ENCODE results near the gene THSD4.
"Not testable (repeated sequence)": the region's sequence is repeated elsewhere in the genome, so short reads cannot be mapped to it uniquely, and the experiment has no call there.

THSD4 gene

DNA sequence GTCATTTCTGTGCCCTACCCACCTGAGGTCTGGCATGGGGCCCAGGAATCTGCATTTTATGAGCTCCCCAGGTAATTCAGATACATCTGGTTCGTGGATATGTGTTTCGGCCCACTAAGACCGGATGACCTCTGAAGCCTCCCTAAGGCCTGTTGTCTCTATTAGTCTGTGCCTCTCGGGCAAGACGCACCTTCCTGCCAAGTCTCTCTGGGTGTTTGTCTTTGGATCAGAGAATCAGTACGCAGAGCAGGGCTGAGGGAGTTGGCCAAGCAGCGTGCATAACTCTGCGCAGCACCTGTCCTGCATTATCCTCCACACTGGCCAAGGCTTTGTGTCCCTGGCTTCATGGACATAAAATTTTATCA, 181.0 kb downstream of the THSD4 start:
- Mint-ChIP-seq H3K9me3 (no peaks in the 10 kb centered on the region), H3K4me3 (no peak overlapping the region), H3K4me1 (ENCODE audit: low read depth) (peaks cover 14% of the 10 kb centered on the region), H3K27me3 (peaks cover 29% of the 10 kb centered on the region), H3K36me3 (ENCODE audit: low read depth) (no peaks in the 10 kb centered on the region), H3K27ac (no peak overlapping the region)
- intact Hi-C loops (cut with micrococcal nuclease): no loop called here

DNA sequence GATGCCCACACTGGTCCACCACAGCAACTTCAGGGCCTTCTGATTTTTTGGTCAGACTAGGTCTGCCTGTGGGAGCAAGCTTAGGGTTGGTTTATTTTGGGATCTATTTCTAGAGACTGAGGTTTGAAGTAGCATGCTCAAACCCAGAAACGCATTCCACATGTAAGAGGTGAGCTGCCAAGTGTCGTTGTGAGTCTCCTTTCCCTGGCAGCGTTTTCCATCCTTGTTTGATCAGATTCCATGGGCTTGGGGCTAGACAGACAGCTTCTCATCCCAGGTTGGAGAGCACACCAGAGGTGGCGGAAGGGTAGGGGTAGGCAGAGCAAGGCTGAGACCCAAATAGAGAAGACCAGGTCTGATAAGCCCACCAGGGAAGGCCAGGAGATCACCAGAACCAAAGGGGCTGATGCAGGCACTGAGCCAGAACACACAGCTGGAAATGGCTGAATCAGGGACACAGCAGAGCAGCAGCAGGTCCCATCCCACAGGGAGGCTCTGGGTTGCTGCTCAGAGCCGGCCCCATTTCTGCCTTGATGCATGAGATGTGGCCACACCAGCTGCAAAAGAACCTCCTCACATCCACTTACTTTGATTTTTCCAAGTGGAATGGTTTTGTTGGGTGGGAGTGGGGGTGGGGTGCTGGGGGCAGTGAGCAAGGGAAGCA, 186.8 kb downstream of the THSD4 start:
- Mint-ChIP-seq H3K36me3 (ENCODE audit: low read depth) (no peaks in the 10 kb centered on the region), H3K4me3 (no peak overlapping the region), H3K27ac (no peak overlapping the region), H3K4me1 (ENCODE audit: low read depth) (no peaks in the 10 kb centered on the region), H3K9me3 (no peaks in the 10 kb centered on the region), H3K27me3 (peaks cover 19% of the 10 kb centered on the region)
- intact Hi-C loops (cut with micrococcal nuclease): no loop called here

DNA sequence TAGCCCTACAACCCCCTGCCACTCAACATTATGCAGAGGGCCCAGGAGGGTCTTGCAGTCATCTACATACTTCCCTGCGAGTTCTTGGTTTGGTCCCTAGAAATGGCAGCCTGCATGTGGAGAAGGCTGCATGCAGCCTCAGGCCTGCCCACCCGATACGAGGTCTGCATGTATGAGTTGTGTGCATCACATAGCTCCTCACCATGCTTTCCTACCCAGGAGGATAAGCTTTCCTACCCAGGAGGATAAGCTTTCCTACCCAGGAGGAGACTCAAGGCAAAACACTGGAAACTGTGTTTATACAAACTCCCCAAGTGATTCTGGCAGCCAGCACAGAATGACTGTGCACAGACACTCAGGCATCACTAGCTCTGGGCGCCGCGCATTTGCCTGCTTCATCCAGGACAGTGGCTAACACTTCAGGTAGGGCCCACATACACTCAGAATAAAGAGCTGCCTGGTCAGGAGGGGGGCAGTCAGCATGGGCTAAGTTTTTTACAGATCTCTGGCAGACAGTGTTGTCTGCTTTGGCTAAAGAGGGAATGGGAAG, 187.7 kb downstream of the THSD4 start:
- Mint-ChIP-seq H3K27me3 (peaks cover 11% of the 10 kb centered on the region), H3K36me3 (ENCODE audit: low read depth) (no peaks in the 10 kb centered on the region), H3K27ac (no peak overlapping the region), H3K4me1 (ENCODE audit: low read depth) (no peaks in the 10 kb centered on the region), H3K4me3 (no peak overlapping the region), H3K9me3 (no peaks in the 10 kb centered on the region)
- intact Hi-C loops (cut with micrococcal nuclease): no loop called here

GRCh38 chr15:71303977-71304376, 188.7 kb downstream of the THSD4 start:
- intact Hi-C loops (cut with micrococcal nuclease): no loop called here
- no peak overlapping the region for H3K27ac Mint-ChIP-seq
- H3K27me3 Mint-ChIP-seq: peaks cover 5% of the 10 kb centered on the region
- no peak overlapping the region for H3K4me3 Mint-ChIP-seq
- no peaks in the 10 kb centered on the region for H3K9me3 Mint-ChIP-seq
- no peaks in the 10 kb centered on the region for H3K4me1 Mint-ChIP-seq (ENCODE audit: low read depth)
- no peaks in the 10 kb centered on the region for H3K36me3 Mint-ChIP-seq (ENCODE audit: low read depth)

- Mint-ChIP-seq H3K27me3 (peaks cover 2% of the 10 kb centered on the region), H3K36me3 (ENCODE audit: low read depth) (no peaks in the 10 kb centered on the region), H3K9me3 (no peaks in the 10 kb centered on the region), H3K27ac (no peak overlapping the region), H3K4me1 (ENCODE audit: low read depth) (no peaks in the 10 kb centered on the region), H3K4me3 (no peak overlapping the region)
- intact Hi-C loops (cut with micrococcal nuclease): no loop called here
Measured at GRCh38 chr15:71304681-71305080, 189.4 kb downstream of the THSD4 start.

GRCh38 chr15:71306538-71306937, 191.3 kb downstream of the THSD4 start:
- no peak overlapping the region for H3K4me3 Mint-ChIP-seq
- H3K4me1 Mint-ChIP-seq (ENCODE audit: low read depth): no peaks in the 10 kb centered on the region
- H3K36me3 Mint-ChIP-seq (ENCODE audit: low read depth): no peaks in the 10 kb centered on the region
- no peaks in the 10 kb centered on the region for H3K9me3 Mint-ChIP-seq
- intact Hi-C loops (cut with micrococcal nuclease): no loop called here
- no peak overlapping the region for H3K27ac Mint-ChIP-seq
- H3K27me3 Mint-ChIP-seq: peaks cover 2% of the 10 kb centered on the region

DNA sequence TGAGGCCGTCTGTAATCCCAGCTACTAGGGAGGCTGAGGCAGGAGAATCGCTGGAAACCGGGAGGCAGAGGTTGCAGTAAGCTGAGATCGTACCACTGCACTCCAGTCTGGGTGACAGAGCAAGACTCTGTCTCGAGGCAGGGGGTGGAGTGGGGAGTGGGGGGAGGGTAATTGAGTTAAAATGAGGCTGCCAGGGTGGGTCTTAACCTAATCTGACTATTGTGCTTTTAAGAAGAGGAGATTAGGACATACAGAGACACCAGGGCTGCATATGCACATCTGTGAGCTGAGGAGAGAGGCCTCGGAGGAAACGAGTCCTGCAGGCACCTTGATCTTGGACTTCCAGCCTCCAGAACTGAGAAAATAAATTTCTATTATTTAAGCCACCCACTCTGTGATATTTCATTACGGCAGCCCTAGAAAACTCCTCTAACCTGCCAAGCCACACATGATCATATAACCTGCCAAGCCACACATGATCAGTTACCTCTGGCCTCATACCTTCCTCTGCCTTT, 197.0 kb downstream of the THSD4 start:
- no peak overlapping the region for H3K27ac Mint-ChIP-seq
- no peak overlapping the region for H3K4me3 Mint-ChIP-seq
- H3K9me3 Mint-ChIP-seq: peaks cover 5% of the 10 kb centered on the region
- H3K4me1 Mint-ChIP-seq (ENCODE audit: low read depth): no peaks in the 10 kb centered on the region
- intact Hi-C loops (cut with micrococcal nuclease): no loop called here
- no peaks in the 10 kb centered on the region for H3K36me3 Mint-ChIP-seq (ENCODE audit: low read depth)
- peaks cover 4% of the 10 kb centered on the region for H3K27me3 Mint-ChIP-seq

DNA sequence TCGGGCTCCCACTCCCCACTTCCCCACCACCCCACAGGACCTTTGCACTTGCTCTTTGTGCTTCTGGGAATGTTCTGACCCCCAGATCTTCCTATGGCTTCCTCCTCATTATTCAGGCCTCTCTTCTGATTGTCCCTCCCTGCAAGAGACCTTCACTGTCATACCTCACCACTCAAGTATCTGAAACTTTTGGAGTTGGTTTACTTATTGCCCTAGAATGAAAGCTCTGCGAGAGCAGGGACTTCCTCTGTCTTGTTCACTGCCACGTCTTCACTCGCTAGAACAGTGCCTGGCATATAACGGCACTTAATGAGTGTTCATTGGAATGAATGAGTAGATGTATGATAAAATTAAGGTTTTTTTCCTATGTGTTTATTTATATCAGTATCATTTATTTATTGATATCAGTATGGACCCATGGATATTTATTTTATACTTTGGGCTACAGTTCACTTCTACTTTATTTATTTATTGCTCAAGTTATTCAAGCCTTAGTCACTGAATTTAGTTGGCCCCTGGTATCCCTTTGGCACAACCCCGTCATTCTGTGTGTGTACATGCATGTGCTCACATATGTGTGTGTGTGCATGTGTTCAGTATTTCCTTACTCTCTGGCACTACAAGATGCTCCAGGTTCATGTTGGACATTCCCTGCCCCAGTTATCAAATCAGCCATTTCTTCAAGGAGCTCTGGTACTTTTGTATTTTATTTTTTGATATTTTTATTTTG, 197.6 kb downstream of the THSD4 start:
- H3K27ac Mint-ChIP-seq: no peak overlapping the region
- peaks cover 4% of the 10 kb centered on the region for H3K27me3 Mint-ChIP-seq
- H3K4me3 Mint-ChIP-seq: no peak overlapping the region
- H3K4me1 Mint-ChIP-seq (ENCODE audit: low read depth): no peaks in the 10 kb centered on the region
- intact Hi-C loops (cut with micrococcal nuclease): no loop called here
- no peaks in the 10 kb centered on the region for H3K36me3 Mint-ChIP-seq (ENCODE audit: low read depth)
- H3K9me3 Mint-ChIP-seq: peaks cover 8% of the 10 kb centered on the region

- Mint-ChIP-seq H3K36me3 (ENCODE audit: low read depth) (no peaks in the 10 kb centered on the region), H3K4me3 (no peak overlapping the region), H3K27ac (no peak overlapping the region), H3K4me1 (ENCODE audit: low read depth) (no peaks in the 10 kb centered on the region), H3K9me3 (peaks cover 8% of the 10 kb centered on the region), H3K27me3 (peaks cover 4% of the 10 kb centered on the region)
- intact Hi-C loops (cut with micrococcal nuclease): no loop called here
Measured at GRCh38 chr15:71313806-71314205, 198.5 kb downstream of the THSD4 start.

DNA sequence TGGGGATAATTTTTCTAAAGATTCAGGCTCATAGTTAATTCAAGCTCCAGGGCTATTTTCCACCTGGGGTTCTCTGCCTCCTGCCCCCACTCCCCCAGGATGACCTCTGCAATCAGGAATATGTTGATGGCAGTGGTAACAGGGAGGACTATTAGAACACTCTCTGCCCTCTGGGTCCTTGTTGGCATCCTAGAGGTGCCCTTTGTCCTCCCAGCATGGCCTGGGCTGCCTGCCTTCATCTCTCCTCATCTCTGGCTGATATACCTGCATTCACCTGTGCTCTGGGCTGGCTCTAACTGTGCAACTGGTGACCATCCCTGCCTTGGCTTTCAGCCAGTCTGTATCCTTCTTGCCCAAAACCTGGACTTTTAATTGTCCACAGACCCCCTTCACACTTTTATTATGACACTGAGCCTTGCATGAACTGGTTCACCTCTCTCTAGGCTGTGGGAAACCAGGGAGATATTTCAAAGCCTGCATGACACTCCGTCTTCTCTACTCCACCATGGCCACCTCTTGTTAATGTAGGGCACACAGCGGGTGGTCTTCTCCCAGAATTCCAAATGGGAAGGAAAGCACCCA, 199.8 kb downstream of the THSD4 start:
- H3K4me1 Mint-ChIP-seq (ENCODE audit: low read depth): no peaks in the 10 kb centered on the region
- H3K27ac Mint-ChIP-seq: no peak overlapping the region
- no peaks in the 10 kb centered on the region for H3K36me3 Mint-ChIP-seq (ENCODE audit: low read depth)
- intact Hi-C loops (cut with micrococcal nuclease): no loop called here
- peaks cover 8% of the 10 kb centered on the region for H3K9me3 Mint-ChIP-seq
- H3K27me3 Mint-ChIP-seq: peaks cover 4% of the 10 kb centered on the region
- H3K4me3 Mint-ChIP-seq: no peak overlapping the region

DNA sequence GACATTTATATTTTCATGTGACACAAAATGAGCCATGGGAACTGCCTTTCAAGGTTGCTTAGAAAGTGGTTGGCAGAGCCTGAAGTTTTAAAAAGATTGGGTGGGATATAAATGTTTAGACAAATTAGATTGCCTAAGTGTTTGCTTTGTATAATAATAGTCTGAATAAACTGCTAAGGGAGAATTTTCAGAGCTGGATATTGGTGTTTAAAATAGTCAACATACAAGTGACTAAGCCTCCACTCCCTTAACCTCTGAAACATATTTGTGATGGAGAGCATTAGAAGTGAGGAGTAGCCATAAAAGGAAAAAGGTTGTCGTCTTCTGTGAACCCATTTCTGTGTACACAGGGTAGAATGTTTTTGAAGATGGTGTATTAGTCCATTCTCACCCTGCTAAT, 201.6 kb downstream of the THSD4 start:
- H3K36me3 Mint-ChIP-seq (ENCODE audit: low read depth): no peaks in the 10 kb centered on the region
- H3K9me3 Mint-ChIP-seq: peaks cover 8% of the 10 kb centered on the region
- intact Hi-C loops (cut with micrococcal nuclease): no loop called here
- H3K4me1 Mint-ChIP-seq (ENCODE audit: low read depth): no peaks in the 10 kb centered on the region
- H3K4me3 Mint-ChIP-seq: no peak overlapping the region
- H3K27ac Mint-ChIP-seq: no peak overlapping the region
- peaks cover 6% of the 10 kb centered on the region for H3K27me3 Mint-ChIP-seq

DNA sequence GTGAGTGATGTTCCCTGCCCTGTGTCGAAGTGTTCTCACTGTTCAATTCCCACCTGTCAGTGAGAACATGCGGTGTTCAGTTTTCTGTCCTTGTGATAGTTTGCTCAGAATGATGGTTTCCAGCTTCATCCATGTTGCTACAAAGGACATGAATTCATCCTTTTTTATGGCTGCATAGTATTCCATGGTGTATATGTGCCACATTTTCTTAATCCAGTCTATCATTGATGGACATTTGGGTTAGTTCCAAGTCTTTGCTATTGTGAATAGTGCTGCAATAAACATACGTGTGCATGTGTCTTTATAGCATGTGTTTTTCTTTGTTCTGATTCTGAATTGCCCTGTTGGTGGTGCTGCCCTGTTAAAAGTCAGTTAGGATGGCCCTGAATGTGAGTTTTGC, 204.2 kb downstream of the THSD4 start:
- H3K4me3 Mint-ChIP-seq; intact Hi-C loops (cut with micrococcal nuclease); H3K4me1 Mint-ChIP-seq (ENCODE audit: low read depth); H3K9me3 Mint-ChIP-seq; H3K36me3 Mint-ChIP-seq (ENCODE audit: low read depth); H3K27me3 Mint-ChIP-seq; H3K27ac Mint-ChIP-seq: not testable (repeated sequence)

DNA sequence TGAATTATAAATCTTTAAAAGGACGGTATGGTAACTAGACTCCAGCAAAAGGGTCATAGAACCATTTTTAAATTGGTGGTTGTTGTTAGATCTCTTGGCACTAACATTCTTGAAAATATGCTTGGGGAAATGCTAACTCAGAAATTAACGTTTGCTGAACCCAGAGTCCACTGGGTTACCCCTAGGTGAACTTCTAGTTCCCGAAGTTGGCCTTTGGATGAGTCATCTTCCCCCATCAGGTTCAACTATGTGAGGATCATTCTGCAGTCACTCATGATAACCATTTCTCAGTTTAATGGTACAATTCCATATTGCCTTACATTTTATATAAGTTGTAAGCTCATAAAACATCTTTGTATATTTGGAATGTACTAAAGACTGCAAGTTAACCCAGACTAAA, 204.7 kb downstream of the THSD4 start:
- H3K36me3 Mint-ChIP-seq (ENCODE audit: low read depth): no peaks in the 10 kb centered on the region
- peaks cover 4% of the 10 kb centered on the region for H3K27me3 Mint-ChIP-seq
- peaks cover 8% of the 10 kb centered on the region for H3K9me3 Mint-ChIP-seq
- intact Hi-C loops (cut with micrococcal nuclease): no loop called here
- H3K4me3 Mint-ChIP-seq: no peak overlapping the region
- H3K4me1 Mint-ChIP-seq (ENCODE audit: low read depth): no peaks in the 10 kb centered on the region
- no peak overlapping the region for H3K27ac Mint-ChIP-seq

DNA sequence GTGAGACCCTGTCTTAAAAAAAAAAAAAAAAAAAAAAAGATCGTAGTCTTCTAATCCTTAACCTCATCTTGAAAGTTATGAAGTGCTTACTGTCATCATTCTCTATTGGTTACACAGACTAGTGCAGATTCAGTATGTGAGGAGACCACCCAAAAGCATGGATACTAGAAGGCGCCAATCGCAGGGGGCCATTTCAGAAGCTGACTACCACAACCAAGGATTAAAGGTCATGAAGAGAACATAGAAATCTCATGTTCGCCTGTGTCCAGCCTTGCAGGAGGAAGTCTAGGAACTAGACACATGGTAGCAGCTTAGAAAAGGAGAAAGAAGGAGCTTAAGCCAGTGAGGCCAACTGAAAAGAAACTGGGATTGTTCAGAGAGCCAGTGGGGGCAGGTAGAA, 207.8 kb downstream of the THSD4 start:
- intact Hi-C loops (cut with micrococcal nuclease): no loop called here
- Mint-ChIP-seq H3K4me1 (ENCODE audit: low read depth) (no peaks in the 10 kb centered on the region), H3K4me3 (no peak overlapping the region), H3K27ac (no peak overlapping the region), H3K27me3 (peaks cover 4% of the 10 kb centered on the region), H3K9me3 (no peaks in the 10 kb centered on the region), H3K36me3 (ENCODE audit: low read depth) (no peaks in the 10 kb centered on the region)
